ENCODE data around the gene CLIP4. TPM values are rescaled to one million over a fixed set of nuclear protein-coding genes. Genes with fewer than 3 reads are reported as not detected.
"Not testable (repeated sequence)": the region's sequence is repeated elsewhere in the genome, so short reads cannot be mapped to it uniquely, and the experiment has no call there.

Gene CLIP4
- total RNA-seq, 4 donors from 2014 or later = 11.9 to 37.8 (median 22.5) TPM

DNA sequence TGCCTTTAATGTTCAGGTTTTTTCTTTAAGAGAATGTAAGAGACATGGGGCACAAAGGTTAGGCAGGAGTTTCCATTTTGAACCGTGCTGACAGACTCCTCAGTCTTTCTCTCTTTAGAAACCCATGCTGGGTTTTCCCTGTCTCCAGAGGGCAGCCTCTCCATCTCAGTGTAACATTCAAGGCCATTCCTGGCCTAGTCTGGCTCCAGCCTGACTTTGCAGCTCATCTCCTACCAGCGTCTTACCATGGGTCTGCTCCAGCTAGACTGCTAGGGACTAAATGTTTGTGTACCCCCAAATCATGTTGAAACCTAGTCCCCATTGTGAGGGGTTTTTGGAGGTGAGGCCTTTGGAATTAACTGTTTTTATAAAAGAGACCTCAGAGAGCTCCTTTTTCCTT, 9.8 kb upstream of the CLIP4 start:
- Histone ChIP-seq H3K27me3 (no peaks in the 10 kb centered on the region), H3K9me3 (no peaks in the 10 kb centered on the region), H3K4me1 (no peaks in the 10 kb centered on the region), H3K4me3 (no peak overlapping the region), H3K27ac (no peak overlapping the region), H3K36me3 (no peaks in the 10 kb centered on the region)
- in situ Hi-C loops (cut with MboI; ENCODE audit: low pct_ligation_motif_present in 1 of 4, low pct_unique_long_range_greater_than_20kb in 1 of 4, low sequenced_read_pairs in 3 of 4) = no loop called here
- TF ChIP-seq EP300 (IDR thresholded peaks at IDR 0.05; ENCODE audit: low read depth) (no peak), POLR2AphosphoS5 (IDR thresholded peaks at IDR 0.05) (no peak), POLR2A (IDR thresholded peaks at IDR 0.05) (no peak)
- TF ChIP-seq, protein P1, sequence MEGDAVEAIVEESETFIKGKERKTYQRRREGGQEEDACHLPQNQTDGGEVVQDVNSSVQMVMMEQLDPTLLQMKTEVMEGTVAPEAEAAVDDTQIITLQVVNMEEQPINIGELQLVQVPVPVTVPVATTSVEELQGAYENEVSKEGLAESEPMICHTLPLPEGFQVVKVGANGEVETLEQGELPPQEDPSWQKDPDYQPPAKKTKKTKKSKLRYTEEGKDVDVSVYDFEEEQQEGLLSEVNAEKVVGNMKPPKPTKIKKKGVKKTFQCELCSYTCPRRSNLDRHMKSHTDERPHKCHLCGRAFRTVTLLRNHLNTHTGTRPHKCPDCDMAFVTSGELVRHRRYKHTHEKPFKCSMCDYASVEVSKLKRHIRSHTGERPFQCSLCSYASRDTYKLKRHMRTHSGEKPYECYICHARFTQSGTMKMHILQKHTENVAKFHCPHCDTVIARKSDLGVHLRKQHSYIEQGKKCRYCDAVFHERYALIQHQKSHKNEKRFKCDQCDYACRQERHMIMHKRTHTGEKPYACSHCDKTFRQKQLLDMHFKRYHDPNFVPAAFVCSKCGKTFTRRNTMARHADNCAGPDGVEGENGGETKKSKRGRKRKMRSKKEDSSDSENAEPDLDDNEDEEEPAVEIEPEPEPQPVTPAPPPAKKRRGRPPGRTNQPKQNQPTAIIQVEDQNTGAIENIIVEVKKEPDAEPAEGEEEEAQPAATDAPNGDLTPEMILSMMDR (IDR thresholded peaks at IDR 0.05) = no peak
- intact Hi-C loops (cut with DNase I; ENCODE audit: low total_unique reads) = no loop called here
- DNase-seq = no peak
- WGBS, 2 donors (ENCODE audit: low coverage in 1 of 2) = 60% methylated on average over 2 of the region's 2 CpGs

- TF ChIP-seq POLR2AphosphoS5 (IDR thresholded peaks at IDR 0.05) (no peak), EP300 (IDR thresholded peaks at IDR 0.05; ENCODE audit: low read depth) (no peak), POLR2A (IDR thresholded peaks at IDR 0.05) (no peak)
- TF ChIP-seq, protein P1 (IDR thresholded peaks at IDR 0.05) = no peak
- in situ Hi-C loops (cut with MboI; ENCODE audit: low pct_ligation_motif_present in 1 of 4, low pct_unique_long_range_greater_than_20kb in 1 of 4, low sequenced_read_pairs in 3 of 4) (no loop called here), intact Hi-C loops (cut with DNase I; ENCODE audit: low total_unique reads) (no loop called here)
- 76 to 85% methylated on average over 3 of the region's 3 CpGs for WGBS, 2 donors (ENCODE audit: low coverage in 1 of 2)
- Histone ChIP-seq H3K4me3 (no peak overlapping the region), H3K27me3 (no peaks in the 10 kb centered on the region), H3K27ac (no peak overlapping the region), H3K4me1 (no peaks in the 10 kb centered on the region), H3K9me3 (no peaks in the 10 kb centered on the region), H3K36me3 (no peaks in the 10 kb centered on the region)
- no peak for DNase-seq
Measured at GRCh38 chr2:29106256-29106655, 9.0 kb upstream of the CLIP4 start.

DNA sequence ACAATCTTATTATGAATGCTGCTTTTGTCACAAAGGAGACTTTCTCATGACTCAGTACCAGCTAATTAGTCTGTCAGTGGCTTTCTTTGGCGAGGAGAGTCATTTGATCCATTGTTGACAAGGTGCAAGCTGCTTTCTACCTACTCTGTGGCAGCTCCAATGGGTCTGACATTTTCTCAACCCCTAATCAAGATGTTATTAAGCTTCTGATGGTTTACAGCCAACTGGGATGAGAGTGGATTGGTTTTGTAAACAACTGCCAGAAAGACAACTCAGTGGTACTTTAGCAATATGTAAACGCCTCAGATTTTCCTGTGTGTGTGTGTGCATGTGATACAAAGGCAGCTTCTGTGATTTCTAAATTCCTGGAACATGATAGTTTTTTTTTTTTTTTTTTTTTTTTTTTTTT, 8.2 kb upstream of the CLIP4 start:
- Histone ChIP-seq H3K36me3 (no peaks in the 10 kb centered on the region), H3K9me3 (no peaks in the 10 kb centered on the region), H3K27me3 (no peaks in the 10 kb centered on the region), H3K27ac (no peak overlapping the region), H3K4me3 (no peak overlapping the region), H3K4me1 (no peaks in the 10 kb centered on the region)
- DNase-seq = no peak
- TF ChIP-seq, protein P1 (IDR thresholded peaks at IDR 0.05) = no peak
- TF ChIP-seq POLR2A (IDR thresholded peaks at IDR 0.05) (no peak), POLR2AphosphoS5 (IDR thresholded peaks at IDR 0.05) (no peak), EP300 (IDR thresholded peaks at IDR 0.05; ENCODE audit: low read depth) (no peak)
- 63 to 68% methylated on average over 2 of the region's 2 CpGs for WGBS, 2 donors (ENCODE audit: low coverage in 1 of 2)
- in situ Hi-C loops (cut with MboI; ENCODE audit: low pct_ligation_motif_present in 1 of 4, low pct_unique_long_range_greater_than_20kb in 1 of 4, low sequenced_read_pairs in 3 of 4) (no loop called here), intact Hi-C loops (cut with DNase I; ENCODE audit: low total_unique reads) (no loop called here)

DNA sequence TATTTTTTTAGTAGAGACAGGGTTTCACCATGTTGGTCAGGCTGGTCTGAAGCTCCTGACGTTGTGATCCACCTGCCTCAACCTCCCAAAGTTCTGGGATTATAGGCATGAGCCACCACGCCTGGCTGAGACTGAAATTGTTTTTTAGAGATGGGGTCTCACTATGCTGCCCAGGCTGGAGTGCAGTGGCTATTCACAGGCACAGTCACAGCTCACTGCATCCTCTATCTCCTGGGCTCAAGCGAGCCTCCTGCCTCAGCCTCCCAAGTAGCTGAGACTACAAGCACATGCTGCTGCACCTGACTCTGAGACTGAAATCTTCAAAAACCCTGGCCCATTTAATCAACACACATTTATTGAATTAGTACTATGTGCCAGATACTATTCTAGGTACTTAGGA, 7.7 kb upstream of the CLIP4 start:
- intact Hi-C loops (cut with DNase I; ENCODE audit: low total_unique reads); in situ Hi-C loops (cut with MboI; ENCODE audit: low pct_ligation_motif_present in 1 of 4, low pct_unique_long_range_greater_than_20kb in 1 of 4, low sequenced_read_pairs in 3 of 4); H3K4me3 ChIP-seq; H3K27me3 ChIP-seq; H3K27ac ChIP-seq; DNase-seq; H3K36me3 ChIP-seq; H3K9me3 ChIP-seq; H3K4me1 ChIP-seq: not testable (repeated sequence)
- WGBS, 2 donors (ENCODE audit: low coverage in 1 of 2) = 89% methylated on average over 3 of the region's 3 CpGs; no CpG with 5 or more reads in 1 of the 2 donors

GRCh38 chr2:29108225-29108624, 7.0 kb upstream of the CLIP4 start:
- in situ Hi-C loops (cut with MboI; ENCODE audit: low pct_ligation_motif_present in 1 of 4, low pct_unique_long_range_greater_than_20kb in 1 of 4, low sequenced_read_pairs in 3 of 4) (no loop called here), intact Hi-C loops (cut with DNase I; ENCODE audit: low total_unique reads) (no loop called here)
- TF ChIP-seq POLR2A (IDR thresholded peaks at IDR 0.05) = no peak
- no peak for TF ChIP-seq EP300 (IDR thresholded peaks at IDR 0.05; ENCODE audit: low read depth)
- TF ChIP-seq POLR2AphosphoS5 (IDR thresholded peaks at IDR 0.05) = no peak
- TF ChIP-seq, protein P1 (IDR thresholded peaks at IDR 0.05) = no peak
- no peaks in the 10 kb centered on the region for H3K27me3 ChIP-seq
- H3K27ac ChIP-seq = no peak overlapping the region
- no peaks in the 10 kb centered on the region for H3K9me3 ChIP-seq
- WGBS, 2 donors (ENCODE audit: low coverage in 1 of 2) = 78% methylated on average over 8 of the region's 8 CpGs
- H3K4me1 ChIP-seq = no peaks in the 10 kb centered on the region
- H3K36me3 ChIP-seq = no peaks in the 10 kb centered on the region
- no peak overlapping the region for H3K4me3 ChIP-seq
- DNase-seq = no peak

Data from transverse colon (tissue), 4 donors.